Ovary (tissue), 3 donors: Measurements from ENCODE around the gene OPCML.

Experiments used
- CTCF ChIP-seq, 3 donors: fragments of 450-650 bp in 2 of 3; fragments of 200-600 bp in 1 of 3; IDR thresholded peaks; one replicate each; pipeline versions ENCODE4 v1.5.1 to v1.8.0; 2016 to 2022; ENCODE audit warnings: antibody characterized with exemption in 3 of 3, mild to moderate bottlenecking in 1 of 3
- POLR2A ChIP-seq: fragments of 450-650 bp; IDR thresholded peaks from one replicate; pipeline ENCODE4 v1.6.1; 2017; ENCODE audit warnings: antibody characterized with exemption, mild to moderate bottlenecking, moderate library complexity
- donor health status: DM: no; HTN: no; CAD: no.

- no peak for TF ChIP-seq CTCF (IDR thresholded peaks at IDR 0.05)
- TF ChIP-seq POLR2A, result no peak
Observed at GRCh38 chr11:132691848-132692550, 840.3 kb downstream of the OPCML start.
